Measurements from ENCODE around the gene SFMBT2.
"Not testable (repeated sequence)": the region's sequence is repeated elsewhere in the genome, so short reads cannot be mapped to it uniquely, and the experiment has no call there.

Gene SFMBT2

DNA sequence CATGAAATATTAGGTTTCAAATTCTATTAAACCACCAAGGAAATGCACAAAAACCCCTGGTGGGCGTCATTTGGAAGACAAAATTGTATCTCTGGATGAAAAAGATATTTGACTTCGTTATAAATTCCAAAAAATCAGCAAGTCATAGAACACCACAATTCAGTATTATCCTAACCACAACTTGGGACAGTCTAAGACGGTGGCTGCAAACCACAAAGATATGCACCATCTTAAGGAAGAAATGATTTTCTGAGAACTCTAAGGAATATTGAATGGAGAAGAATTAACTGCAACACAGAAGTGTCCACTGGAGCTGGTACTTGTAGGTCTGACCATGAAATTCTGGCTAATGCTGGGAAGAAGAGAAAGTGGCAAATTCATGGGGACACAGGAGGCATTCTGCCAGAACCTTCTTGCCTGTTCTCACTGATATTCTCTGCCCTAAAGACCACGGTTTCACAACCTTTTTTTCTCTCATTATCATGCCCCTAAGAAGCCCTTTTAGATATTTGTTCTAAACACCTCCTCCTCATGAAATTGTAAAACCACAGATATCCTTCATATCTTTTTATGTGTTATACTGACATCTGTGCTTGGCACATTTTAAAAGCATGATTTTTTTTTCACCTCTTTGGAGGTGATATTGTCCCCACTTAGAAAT lies 92.9 kb downstream of the SFMBT2 start:
- DNase-seq, result no peak

DNA sequence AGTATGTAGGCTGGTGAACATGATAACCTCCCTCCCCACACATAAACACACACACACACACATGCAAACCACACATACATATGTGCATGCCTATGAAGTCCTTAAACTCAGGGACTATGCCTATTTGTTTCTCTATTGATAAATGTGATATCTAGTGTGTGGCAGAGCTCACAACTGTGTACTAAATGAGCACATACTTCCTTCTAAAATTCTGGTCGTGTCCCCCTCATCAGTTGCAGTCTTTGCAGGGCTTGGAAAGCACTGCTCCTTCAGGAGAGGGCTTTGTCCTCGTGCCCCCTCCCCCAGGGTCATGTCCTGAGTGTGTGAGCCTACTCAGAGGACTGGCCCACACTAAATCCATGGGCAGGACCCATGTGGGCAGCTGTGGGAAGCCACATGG lies 94.0 kb downstream of the SFMBT2 start:
- DNase-seq, result no peak

DNA sequence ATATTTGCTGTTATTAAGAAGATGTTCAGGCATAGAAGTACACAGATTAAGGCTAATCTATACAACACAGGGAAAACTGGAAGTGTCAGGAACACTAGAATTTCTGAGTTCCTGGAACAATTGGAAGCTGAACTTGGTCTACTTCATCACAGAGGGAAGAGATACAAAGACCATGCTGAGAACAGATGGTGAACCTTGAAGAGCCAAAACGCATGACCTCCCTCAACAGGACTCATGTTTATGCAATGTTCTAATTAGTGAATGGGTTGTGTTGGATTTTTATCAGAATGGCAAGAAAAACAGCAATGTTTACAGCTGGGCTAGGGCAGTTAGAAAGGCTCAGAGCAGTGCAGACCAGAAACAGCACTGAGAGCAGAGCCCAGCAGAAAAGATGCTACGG lies 94.9 kb downstream of the SFMBT2 start:
- no peak for DNase-seq

DNA sequence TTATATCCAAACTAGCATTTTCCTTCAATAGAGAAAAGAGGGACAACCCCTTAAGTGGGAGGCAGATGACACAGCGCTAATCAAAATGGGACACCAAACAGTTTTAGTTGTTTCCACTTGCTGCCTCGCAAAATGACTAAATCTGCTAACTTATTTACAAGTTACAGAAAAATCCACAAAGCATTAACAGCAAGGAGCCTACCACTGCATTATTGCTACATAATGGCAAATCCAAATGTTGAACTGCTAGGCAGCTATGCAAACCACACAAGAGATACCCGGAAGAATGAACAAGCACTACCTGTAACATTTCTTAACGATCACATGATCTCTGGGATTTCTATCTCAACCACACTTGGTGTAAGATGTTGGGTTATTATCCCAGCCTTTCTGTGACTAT lies 96.7 kb downstream of the SFMBT2 start:
- no peak for DNase-seq

DNA sequence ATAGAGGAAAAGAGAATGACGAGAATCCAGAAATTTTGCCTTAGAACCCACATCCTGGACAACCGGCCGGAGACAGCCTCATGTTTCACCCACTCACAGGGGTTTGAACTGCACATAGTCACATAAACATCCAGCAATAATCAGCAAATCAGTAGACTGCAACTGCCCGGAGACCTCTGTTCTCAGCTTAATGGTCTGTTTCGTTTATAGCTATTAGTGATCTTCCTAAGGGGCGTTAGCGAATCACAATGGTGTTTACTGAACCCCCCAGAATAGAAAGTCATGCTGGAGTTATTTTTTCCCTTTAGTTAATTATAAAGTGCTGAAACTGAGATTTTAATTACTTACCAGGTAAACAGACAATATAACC lies 98.4 kb downstream of the SFMBT2 start:
- no peak for DNase-seq

DNA sequence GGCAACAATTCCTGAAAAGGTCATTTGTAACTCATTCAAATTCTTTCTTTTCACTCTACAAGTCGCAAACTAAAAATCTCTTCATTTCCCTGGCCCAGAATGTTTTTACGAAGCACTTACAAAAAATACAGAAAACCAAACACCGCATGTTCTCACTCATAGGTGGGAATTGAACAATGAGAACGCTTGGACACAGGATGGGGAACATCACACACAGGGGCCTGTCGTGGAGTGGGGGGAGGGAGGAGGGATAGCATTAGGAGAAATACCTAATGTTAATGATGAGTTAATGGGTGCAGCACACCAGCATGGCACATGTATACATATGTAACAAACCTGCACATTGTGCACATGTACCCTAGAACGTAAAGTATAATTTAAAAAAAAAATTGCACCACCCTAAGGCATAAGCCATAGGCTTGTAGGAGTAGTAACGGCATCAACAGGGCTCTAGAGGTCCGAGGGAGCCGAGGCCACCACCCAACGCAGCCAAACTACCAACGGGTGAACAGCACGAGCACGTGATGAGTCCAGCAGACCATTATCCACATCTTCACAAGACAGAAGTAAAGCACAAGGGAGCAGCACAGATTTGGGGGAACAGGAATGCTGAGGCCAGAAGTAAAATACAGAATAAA lies 98.9 kb downstream of the SFMBT2 start:
- not testable (repeated sequence) for DNase-seq

DNA sequence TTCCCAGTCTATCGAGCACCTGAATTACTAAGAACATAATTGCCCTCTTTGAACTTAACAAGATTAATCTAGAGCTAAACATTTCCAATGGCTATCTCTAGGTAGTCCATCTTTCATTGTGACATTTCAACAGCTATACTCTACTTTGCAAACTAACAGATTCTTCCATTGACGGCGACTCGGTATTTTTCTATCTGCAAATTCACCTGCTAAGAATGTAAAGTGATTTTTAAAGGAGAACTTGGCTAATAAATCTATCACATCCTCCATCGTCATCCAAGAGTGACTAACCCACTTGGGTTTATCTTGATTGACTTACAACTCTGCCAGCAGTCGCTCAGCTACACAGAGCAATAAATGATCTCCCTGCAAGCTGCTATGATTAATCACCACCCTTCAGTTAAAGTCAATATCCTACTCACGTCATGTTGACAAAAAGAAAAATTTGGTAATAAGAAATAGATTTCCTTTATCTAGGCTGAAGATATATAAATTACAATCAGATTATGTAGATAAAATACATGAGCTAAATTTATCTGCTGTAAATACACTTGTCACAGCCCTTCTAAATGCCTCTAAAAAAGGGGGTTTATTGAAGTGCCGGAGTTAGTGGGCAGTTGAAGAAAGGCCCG lies 99.5 kb downstream of the SFMBT2 start:
- DNase-seq, result no peak

DNA sequence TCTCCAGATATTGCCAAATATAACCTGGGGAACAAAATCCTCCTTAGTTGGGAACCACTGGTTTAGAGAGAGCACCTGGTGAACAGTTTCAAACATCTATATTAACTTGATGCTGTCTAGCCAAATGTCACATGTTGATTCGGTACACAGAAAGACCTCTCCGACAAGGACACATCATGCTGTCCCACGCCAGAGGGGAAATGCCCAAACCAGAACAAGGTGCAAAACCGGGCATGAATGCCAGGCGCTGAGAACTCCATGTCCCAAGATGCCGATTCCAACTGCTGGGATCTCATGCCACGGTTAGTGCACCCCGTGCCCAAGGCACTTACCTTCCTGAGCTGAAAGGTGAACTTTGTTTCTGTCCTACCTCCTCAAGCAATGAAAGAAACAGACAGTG lies 100.8 kb downstream of the SFMBT2 start:
- DNase-seq, result no peak

DNA sequence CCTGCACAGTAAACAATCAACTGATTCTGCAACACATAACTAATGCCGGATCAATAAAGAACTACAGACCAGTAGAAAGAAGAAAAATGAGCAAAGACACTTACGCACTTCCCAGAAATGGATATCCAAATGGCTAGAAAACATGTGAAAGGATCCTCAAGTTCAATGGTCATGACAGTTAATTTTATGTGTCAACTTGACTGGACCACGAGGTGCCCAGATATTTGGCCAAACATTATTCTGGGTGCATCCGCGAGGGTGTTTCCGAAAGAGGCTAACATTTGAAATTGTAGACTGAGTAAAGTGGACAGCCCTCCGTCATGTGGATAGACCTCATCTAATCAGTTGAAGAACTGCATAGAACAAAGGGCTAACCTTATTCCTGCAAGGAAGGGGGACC lies 102.0 kb downstream of the SFMBT2 start:
- no peak for DNase-seq

DNA sequence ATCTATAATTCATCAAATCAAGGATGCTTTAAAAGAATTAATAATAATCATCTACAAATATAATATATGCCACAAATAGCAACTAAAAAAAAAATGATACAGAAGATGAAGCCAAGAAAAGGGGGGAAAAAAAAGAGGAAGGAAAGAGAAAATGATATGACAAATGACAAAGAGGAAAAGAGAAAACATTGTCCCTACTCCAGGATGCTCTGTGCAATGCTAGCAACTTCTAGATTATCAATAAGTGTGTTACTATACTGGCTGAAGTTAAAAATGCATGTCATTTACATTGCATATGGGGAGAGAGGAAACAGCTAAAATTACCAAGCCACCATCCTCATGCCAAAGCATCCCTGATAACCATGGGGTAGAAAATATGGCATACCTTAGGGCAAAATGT lies 104.2 kb downstream of the SFMBT2 start:
- DNase-seq, result no peak

DNA sequence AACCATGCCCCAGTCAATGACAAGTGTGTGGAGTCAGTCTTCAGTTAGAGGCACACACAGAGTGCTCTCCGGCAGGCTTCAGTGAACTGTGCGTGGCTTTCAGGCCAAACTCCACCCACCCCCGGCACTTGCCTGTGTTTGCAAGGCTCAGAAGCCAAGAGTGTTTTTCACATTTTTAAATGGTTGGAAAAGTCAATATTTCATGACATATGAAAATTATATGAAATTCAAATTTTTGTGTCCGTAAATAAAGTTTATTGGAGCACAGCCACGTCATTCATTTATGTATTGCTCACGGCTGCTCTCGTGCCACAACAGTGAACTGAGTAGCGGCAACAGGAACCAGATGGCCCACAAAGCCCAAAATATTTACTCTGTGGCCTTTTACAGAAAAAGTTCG lies 104.7 kb downstream of the SFMBT2 start:
- DNase-seq, result no peak

DNA sequence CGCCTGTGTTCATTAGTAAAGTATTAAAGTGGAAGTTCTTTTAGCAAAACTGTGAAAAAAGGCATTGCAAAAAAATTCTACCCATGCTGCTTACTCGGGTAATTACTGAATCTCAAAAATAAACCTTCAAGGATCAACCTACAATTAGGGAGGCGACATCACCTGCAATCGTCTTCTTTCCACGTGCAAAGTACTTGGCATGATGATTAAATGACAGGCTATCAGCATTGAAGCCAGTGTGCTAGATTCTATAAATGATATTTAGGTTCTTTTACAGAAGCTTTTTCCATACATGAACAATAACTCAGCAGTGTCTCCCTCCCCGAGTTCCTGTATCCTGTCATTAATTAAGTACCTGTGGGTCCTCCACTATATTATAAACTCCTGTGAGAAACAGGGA lies 105.8 kb downstream of the SFMBT2 start:
- DNase-seq, result no peak

DNA sequence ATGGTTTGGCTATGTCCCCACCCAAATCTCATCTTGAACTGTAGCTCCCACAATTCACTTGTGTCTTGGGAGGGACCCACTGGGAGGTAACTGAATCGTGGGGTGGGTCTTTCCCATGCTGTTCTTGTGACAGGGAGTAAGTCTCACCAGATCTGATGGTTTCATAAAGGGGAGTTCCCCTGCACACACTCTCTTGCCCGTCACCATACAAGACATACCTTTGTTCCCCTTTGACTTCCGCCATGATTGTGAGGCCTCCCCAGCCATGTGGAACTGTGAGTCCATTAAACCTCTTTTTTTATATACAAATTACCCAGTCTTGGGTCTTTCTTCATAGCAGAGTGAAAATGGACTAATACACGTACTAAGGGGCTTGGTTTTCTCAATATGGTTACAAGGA lies 106.7 kb downstream of the SFMBT2 start:
- DNase-seq, result no peak

DNA sequence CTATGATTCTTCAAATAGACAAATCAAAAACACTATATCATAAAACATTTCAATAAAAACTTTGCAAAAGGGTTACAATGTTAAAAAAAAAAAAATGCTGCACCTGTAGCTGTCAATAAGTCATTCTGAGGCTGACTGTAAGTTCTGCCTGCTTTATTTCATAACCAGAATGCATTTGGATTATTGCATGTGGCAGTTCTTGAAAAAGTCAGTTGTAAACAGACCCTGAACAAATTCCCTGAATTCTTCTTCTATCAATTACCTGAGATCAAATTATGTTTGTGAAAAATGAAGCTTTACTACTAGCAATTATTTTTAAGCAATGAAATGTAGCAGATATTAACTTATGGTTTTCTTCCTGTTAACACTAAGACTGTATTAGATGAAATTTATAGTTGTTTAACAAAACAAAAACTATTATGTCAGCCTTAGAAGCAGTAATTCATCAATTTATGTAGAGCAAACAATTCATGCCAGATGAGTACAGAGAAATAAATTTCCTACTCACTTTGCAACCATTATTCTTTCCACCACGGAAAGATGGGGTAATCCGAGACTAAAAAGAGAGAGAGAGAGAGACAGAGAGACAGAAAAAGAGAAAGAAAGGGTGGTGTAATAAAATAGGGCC lies 107.8 kb downstream of the SFMBT2 start:
- DNase-seq, result no peak

DNA sequence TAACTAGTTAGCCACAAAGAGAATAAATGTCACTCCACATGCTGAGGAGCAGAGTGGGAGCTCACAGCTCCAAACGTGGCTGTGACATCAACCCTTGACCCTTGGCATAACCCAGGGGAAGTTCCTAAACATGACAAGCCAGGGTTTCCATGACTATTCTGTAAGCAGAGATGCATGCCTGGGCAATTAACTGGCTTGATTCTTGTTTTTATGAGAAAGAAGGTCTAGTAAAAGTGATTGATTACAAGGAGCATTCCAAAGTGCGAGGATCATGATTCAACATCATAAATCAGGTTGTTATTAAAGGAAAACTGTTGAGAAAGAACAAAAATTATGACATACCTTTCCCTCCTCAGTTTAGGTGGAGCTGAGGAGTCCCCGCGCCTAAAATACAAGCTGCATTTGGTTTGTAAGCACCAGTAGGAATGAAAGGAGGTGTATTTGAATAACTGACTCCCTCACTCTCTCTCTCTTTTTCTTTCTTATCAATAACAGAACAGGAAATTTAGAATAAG lies 108.4 kb downstream of the SFMBT2 start:
- DNase-seq, result no peak

DNA sequence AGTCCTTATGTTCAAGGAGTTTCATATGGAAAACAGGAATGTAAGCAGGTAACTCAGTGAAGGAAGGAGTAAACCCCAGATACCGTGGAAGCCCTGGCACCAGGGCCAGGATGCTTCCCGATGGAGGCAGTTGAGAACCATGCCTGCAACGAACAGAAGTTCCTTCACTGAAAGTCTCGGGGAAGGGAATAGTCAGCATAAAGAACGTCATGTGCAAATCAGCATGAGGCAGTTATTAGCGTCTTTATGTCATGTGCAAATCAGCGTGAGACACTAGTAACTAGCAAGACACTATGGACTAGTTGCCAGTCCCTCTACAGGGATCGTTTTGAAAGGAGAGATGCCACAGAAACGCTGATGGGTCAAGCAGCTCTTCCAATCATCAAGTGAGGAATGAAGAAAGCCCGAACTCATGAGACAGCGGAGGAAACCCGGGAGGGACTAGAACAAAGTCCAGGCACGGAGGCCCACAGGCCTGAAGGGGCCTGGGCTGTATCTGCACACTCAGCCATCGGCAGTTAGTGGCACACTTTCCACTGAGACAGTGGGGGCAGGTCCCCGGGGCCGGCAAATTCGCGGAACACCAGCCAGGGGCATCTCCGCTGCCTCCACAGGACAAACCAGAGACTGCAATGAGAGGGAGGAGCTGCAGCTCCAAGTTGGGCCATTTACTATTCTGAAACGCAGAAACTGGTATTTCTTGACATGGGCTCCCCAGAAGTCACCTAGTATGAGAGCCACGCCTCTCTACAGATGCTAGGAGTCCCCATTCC lies 109.6 kb downstream of the SFMBT2 start:
- no peak for DNase-seq

DNA sequence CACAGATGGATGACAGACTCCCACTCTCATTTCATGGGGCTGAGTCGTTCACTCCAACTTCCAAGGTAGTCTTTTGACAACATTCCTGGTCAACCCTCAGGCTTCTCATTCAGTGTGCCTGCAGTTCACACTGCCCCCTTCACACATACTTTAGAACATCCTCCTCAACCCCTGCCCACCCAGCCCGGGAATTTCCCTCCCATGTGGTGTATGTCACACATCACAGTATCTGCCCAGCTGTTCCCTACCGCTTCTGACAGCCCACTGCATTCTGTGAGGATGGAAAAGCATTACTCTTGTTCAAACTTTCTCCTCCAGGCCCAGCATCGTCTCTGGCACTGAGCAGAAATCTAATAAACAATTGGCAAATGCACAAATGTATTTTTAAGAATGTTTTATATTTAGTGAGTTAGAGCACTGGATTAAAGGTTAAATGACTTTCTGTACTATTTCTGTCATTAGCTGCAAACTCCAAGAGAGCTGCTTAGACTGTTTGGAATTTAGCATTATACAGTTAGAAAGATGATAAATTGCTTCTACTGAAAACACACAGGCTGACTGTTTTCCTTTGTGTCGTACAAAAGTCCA lies 110.4 kb downstream of the SFMBT2 start:
- DNase-seq, result no peak

DNA sequence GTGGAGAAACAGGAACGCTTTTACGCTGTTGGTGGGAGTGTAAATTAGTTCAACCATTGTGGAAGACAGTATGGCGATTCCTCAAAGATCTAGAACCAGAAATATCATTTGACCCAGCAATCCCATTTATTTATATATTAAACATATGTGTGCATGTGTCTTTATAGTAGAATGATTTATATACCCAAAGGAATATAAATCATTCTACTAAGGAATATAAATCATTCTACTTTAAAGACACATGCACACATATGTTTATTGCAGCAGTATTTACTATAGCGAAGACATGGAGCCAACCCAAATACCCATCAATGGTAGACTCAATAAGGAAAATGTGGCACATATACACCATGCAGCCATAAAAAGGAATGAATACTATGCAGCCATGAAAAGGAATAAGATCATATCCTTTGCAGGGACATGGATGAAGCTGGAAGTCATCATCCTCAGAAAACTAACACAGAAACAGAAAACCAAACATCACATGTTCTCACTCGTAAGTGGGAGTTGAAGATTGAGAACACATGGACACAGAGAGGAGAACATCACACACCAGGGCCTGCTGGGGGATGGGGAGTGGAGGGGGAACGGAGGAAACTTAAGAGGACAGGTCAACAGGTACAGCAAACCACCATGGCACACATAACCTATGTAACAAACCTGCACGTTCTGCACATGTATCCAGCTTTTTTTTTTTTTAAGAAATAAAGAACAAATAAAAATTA lies 111.1 kb downstream of the SFMBT2 start:
- not testable (repeated sequence) for DNase-seq

DNA sequence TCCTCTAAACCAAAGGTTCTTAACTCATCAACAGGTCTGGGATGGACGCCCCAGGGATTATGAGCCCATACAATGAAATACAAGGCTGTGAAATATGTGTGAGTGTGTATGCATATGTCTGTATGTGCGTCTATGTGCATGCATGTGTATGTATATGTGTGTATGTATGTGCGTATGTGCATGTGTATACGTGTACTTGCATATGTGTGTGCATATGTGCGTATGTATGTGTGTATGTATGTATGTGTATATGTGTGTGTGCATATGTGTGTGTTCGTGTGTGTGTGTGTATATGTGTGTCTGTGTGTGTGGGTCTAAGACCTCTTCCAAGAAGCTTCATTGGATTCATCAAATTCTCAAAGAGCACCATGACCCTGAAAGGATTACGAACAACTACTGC lies 112.3 kb downstream of the SFMBT2 start:
- no peak for DNase-seq

DNA sequence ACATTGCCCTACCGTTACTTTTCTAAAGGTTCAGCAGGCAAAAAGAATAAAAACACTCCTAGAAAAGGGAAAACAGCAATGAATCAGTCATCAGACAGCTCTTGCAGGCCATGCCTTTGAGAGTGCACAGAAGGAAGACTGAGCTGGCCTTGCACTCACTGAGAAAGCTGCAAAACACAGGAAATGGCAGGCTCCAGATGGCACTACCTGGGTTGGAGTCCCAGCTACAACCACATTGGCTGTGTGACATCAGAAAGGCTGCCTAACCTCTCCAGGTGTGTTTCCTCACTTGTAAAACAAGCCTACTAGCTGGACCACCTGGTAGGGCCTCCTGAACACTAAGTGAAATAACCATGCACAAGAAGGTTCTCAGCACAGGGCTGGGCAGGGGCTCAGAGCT lies 113.7 kb downstream of the SFMBT2 start:
- DNase-seq, result no peak

DNA sequence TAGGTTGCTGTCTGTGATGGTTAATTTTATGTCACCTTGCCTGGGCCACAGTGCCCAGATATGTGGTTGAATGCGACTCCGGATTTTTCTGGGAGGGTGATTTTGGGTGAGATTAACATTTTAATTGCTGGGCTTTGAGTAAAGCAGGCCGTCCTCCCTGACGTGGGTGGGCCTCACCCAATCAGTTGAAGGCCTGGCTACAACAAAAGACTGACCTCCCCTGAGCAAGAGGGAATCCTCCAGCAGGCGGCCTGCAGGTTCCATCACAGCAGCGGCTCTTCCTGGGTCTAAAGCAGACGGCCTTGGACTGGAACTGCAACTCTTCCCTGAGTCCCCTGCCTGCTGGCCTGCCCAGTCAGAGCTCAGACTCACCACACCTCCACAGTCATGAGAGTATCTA lies 114.2 kb downstream of the SFMBT2 start:
- no peak for DNase-seq

DNA sequence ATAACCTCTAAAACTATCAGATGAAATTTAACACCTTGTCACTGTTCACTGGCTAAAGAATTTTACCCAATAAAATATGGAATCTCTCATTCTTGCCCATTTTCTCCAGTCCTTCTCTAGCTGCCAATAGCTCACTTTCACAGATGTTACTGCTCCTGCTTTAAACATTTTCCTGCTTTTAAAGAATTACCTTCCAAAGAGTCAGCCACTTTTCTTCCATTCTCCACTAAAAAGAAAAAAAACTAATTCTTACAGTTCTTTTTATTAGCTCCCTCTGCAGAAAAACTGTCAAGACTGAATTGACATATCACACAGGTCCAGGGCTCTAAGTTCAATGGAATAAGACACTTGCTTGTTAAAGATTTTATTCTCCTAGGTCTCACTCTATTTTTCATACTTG lies 114.8 kb downstream of the SFMBT2 start:
- DNase-seq, result no peak
